HG02938 (cell line): Measurements from ENCODE around the gene USP54.

ENCODE experiments used
- ATAC-seq: cut with Tn5 transposase; IDR thresholded peaks from one replicate; pipeline ENCODE4 v1.9.1; 2021; ENCODE audit warnings: mild to moderate bottlenecking, moderate library complexity; ENCODE audit not compliant: unreplicated experiment

USP54 gene

DNA sequence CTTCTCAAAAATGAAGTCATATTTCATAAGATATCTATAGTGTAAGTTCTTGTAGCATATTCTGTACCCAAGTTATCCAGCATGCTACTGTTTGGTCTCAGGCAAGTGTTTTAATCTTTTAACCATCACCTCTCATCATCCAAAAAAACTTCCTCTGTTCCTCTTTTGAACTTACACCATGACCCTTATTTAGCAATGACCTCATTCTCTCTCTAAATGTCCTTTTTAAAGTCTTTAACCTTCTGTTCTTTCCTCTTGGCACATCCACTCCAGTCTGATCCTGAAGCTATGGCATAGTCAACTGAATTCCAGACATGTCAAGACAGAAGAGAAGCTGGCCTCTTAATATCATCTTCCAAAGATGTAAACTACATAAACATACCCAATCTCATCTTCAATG, 121.6 kb downstream of the USP54 start:
- ATAC-seq, result no peak

DNA sequence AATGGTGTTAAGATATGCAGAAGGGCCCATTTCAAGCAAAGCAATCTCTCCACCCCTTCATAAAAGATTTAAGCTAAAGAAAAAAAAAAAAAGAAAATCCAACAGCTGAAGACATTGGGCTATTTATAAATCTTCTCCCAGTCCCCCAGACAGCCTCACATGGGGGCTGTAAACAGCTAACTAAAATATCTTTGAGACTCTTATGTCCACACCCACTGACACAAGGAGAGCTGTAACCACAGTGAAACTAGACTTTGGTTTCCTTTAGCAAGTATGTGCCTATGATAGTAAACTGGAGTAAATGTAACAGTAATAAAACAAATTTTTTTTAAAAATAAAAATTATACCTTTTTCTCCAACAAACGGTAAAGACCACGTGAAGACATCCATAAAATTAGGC, 123.9 kb downstream of the USP54 start:
- no peak for ATAC-seq

DNA sequence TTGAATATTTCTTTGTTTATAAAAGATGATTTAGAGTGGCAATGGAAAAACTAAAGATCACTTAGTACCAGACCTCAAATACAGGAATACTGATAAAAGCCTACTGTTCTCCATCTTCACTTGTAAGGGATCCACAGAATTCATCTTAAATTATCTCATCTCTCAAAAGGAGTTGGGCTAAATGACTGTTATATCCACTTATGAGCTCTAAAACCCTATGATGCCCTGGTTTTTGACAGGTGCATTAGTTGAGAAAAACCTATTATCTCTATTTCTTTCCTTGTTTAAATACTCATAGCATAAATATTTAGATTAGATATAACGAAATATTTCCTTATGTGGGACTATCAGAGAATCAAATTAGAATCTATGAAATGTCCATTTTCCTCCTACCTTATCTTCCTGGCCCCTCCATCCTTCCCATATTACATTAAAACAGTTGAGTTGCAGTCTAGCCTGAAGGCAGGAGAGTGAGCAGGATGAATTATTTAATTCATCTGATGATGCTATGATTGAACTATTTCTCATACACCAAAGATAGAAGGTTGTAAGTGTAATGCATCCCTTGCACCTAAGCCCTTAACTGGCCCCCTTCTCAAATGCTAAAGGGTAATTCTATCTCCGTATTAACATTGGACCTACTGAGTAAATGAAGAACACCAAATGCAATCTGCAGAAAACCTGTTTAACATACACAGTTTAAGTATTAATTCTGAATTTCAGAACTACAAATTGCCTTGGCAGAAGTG, 125.0 kb downstream of the USP54 start:
- no peak for ATAC-seq

DNA sequence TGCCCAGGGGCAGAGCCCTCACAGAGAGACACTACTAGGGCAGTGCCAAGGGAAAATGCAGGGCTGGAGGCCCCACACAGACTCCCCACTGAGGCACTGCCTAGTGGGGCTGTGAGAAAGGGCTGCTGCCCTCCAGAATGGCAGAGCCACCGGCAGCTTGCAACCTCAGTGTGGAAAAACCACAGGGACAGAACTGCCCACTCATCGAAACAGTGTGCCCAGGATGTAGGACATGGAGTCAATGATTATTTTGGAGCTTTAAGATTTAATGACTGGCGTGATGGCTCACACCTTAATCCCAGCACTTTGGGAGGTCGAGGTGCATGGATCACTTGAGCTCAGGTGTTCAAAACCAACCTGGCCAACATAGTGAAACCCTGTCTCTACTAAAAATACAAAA, 130.2 kb downstream of the USP54 start:
- ATAC-seq, result no peak

DNA sequence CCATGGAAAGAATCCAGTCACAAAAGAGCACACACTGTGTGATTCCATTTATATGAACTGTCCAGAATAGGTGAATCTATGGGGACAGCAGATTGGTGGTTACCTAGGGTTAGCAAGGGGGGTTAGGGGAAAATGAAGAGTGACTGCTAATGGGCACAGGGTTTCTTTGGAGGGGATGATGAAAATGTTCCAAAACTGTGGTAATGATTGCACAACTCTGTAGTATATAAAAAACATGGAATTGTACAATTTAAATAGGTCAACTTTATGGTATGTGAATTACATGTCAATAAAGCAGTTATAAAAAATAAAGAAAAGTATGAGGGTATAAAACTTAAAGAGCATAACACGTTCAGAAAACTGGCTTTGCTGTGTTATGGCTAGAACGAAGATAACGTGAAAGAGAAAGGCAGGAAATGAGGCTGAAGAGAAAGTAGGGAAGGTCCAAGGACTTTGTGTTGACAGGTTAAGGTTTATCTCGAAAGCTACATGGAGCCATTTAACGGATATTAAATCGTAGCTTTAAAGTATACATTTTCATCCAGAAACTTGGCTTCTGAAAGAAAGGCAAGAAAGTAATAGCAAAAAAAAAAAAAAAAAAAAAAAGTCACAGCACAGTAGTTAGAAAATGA, 131.3 kb downstream of the USP54 start:
- ATAC-seq, result no peak

DNA sequence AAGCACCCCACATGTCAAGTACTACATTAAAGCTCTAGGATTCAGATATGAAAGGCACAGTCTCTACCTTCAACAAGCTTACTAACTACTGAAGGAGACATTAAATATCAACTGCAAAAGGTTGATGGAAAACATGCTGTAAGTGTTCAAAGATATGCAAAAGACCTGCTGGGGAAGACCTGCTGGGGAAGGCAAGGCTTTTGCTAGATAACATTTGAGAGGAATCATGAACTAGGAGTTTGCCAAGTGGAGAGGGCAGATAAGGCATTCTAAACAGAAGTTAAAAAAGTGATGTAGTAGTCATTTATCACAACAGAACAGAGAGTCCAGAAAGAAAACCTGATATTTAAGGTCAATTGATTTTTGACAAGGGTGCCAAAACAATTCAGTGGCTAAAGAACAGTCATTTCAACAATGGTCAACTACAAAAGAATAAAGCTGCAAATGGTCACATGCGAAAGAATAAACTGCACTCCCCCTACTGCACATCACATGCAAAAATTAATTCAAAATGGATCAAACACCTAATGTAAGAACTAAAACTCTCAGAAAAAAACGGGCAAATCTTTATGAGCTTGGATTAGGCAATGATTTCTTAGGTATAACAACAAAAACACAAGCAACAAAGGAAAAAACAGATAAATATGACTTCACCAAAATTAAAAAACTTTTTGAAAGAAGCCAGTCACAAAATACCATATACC, 134.8 kb downstream of the USP54 start:
- ATAC-seq, result no peak

DNA sequence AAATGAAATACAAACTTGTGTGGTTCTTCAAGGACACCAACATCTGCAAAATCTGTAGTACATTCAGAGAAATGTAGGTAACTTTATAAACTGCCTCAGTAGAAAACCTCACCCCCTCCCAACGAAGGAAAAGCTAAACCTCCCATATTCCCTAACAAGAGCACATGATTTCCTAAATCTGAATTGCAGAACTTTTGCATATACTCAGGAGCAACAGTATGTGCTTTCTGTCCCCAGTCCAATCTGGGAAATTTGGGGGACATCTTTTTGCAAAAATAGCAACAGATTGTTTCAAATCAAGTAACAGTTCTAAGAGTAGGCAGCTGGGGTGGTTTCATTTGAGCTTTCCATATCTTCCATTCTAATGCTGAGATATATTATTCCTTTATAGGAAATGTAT, 142.0 kb downstream of the USP54 start:
- ATAC-seq, result no peak

DNA sequence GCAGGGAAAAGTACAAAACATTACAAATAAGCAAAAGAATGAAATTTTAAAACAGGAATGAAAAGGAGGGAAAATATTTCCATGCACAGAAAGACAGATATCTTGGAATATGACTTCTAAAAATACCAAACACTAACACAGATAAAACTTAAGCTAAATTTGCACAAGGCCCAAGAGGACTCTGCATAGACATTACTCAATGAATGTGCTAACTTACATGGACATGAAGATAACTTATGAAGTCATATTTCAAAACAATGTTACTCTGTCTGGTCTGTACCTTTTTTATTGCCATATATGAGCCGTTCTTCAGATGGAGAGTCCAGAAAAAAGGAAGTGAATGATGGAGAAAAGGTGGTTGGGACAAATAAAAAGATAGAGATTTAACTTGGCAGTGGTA, 142.8 kb downstream of the USP54 start:
- no peak for ATAC-seq
